ENCODE measurements around the gene URI1.

The URI1 gene

GRCh38 chr19:30052122-30053075 lies 110.4 kb downstream of the URI1 start:
- no peak overlapping the region for H3K4me3 ChIP-seq (ENCODE audit: low read depth, low read length)

GRCh38 chr19:30053558-30053957 lies 111.5 kb downstream of the URI1 start:
- H3K4me3 ChIP-seq (ENCODE audit: low read depth, low read length) = no peak overlapping the region

GRCh38 chr19:30054210-30054609 lies 112.2 kb downstream of the URI1 start:
- H3K4me3 ChIP-seq (ENCODE audit: low read depth, low read length) = no peak overlapping the region

- H3K4me3 ChIP-seq (ENCODE audit: low read depth, low read length) = no peak overlapping the region
Observed at GRCh38 chr19:30056580-30056979, 114.5 kb downstream of the URI1 start.

GRCh38 chr19:30059741-30060457 lies 117.9 kb downstream of the URI1 start:
- H3K4me3 ChIP-seq (ENCODE audit: low read depth, low read length) = no peak overlapping the region

- no peak overlapping the region for H3K4me3 ChIP-seq (ENCODE audit: low read depth, low read length)
Observed at GRCh38 chr19:30060531-30061222, 118.6 kb downstream of the URI1 start.

- H3K4me3 ChIP-seq (ENCODE audit: low read depth, low read length) = no peak overlapping the region
Observed at GRCh38 chr19:30061223-30062064, 119.4 kb downstream of the URI1 start.

- no peak overlapping the region for H3K4me3 ChIP-seq (ENCODE audit: low read depth, low read length)
Observed at GRCh38 chr19:30062065-30062906, 120.2 kb downstream of the URI1 start.

- no peak overlapping the region for H3K4me3 ChIP-seq (ENCODE audit: low read depth, low read length)
Observed at GRCh38 chr19:30062907-30063649, 121.0 kb downstream of the URI1 start.

- no peak overlapping the region for H3K4me3 ChIP-seq (ENCODE audit: low read depth, low read length)
Observed at GRCh38 chr19:30063650-30064347, 121.8 kb downstream of the URI1 start.

- no peak overlapping the region for H3K4me3 ChIP-seq (ENCODE audit: low read depth, low read length)
Observed at GRCh38 chr19:30064348-30064699, 122.3 kb downstream of the URI1 start.

GRCh38 chr19:30064771-30065494 lies 122.9 kb downstream of the URI1 start:
- H3K4me3 ChIP-seq (ENCODE audit: low read depth, low read length) = no peak overlapping the region

GRCh38 chr19:30065680-30066606 lies 123.9 kb downstream of the URI1 start:
- no peak overlapping the region for H3K4me3 ChIP-seq (ENCODE audit: low read depth, low read length)

Measured in iPS-11a (cell line).